ENCODE results near the gene R3HDM4.

The R3HDM4 gene

DNA sequence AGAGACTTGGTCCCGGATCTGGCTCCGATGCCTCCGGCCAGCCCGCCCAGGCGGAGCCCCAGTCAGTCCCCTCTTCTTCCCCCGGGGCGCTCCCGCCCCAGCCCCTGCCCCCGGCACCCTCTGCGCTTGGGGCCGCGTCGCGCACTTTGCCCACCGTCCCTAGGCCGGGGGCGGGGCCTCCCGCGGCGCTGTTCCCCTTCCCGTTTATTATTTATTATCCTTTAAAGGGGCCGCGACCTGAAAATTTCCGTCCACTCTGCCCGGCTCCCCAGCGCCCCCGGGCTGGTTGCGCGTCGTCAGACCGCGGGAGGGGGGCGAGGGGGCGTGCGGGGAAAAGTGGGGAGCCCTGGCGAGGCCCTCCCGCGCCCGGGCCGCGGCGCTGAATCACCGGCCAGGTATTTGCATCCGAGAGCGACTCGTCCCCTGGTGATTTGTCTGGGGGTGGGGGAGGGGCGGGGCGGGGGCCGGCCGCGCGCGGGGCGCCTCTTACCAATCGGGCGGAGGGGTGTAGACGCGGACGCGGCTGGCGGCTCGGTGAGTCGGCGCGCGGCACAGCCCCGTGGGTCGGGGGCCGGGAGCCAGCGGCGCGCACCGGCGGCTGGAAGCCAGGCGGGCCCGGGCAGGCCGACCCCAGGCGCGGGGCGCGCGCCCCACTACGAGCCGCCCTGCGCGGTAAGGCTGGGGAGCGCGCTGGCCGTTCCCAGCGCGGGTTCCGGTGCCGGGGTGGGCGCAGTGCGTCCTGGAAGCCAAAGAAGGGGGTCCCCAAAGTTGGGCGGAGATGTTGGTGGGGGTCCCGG lies 12.7 kb upstream of the R3HDM4 start, which contains the start of gene ARID3A:
TSS of gene ARID3A (plus strand) at position 510 of the 797 bp plus-strand sequence. CDS start 3,494 bp downstream, outside the sequence.
- peak within 1 kb of the TSS; percentile 73 for H3K4me3 ChIP-seq (ENCODE audit: low read depth, low read length)
- DNase-seq (ENCODE audit: low read depth), result peak; percentile 92
- TF ChIP-seq MYC (IDR thresholded peaks at IDR 0.05; ENCODE audit: low read depth, low read length) (no peak; the same call in 1 of the 2 replicates), POLR2A (IDR thresholded peaks at IDR 0.05; ENCODE audit: extremely low read depth, insufficient read length) (no peak)
- TF ChIP-seq, protein P1, sequence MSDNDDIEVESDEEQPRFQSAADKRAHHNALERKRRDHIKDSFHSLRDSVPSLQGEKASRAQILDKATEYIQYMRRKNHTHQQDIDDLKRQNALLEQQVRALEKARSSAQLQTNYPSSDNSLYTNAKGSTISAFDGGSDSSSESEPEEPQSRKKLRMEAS (IDR thresholded peaks at IDR 0.05; ENCODE audit: low read depth, low read length), result no peak
- TF ChIP-seq, protein P2, sequence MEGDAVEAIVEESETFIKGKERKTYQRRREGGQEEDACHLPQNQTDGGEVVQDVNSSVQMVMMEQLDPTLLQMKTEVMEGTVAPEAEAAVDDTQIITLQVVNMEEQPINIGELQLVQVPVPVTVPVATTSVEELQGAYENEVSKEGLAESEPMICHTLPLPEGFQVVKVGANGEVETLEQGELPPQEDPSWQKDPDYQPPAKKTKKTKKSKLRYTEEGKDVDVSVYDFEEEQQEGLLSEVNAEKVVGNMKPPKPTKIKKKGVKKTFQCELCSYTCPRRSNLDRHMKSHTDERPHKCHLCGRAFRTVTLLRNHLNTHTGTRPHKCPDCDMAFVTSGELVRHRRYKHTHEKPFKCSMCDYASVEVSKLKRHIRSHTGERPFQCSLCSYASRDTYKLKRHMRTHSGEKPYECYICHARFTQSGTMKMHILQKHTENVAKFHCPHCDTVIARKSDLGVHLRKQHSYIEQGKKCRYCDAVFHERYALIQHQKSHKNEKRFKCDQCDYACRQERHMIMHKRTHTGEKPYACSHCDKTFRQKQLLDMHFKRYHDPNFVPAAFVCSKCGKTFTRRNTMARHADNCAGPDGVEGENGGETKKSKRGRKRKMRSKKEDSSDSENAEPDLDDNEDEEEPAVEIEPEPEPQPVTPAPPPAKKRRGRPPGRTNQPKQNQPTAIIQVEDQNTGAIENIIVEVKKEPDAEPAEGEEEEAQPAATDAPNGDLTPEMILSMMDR (IDR thresholded peaks at IDR 0.05; ENCODE audit: low read depth, low read length), result no peak

DNA sequence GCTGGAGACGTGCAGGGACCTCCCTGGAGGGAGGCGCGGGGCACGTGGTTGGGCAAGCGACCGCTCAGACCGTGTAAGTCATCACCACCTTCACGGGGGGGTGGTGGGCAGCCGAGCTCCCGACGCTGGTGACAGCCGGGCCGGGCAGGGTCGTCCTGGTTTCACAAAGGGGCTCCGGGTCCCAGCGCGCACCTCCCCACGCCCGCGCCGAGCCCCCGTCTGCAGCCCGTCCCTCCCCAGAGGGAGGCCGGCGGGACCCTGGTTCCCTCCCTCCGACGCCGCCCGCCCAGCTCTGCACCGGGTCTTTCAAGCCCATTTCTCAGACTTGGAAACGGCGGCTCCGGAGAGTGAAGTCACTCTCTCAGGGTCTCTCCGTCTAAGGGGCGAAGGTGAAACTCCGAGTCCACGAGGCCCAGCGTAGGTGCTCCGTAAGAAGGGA lies 12.1 kb upstream of the R3HDM4 start:
- TF ChIP-seq MYC (IDR thresholded peaks at IDR 0.05; ENCODE audit: low read depth, low read length) (peak; percentile 57; the same call in 1 of the 2 replicates), POLR2A (IDR thresholded peaks at IDR 0.05; ENCODE audit: extremely low read depth, insufficient read length) (no peak)
- TF ChIP-seq, protein P1 (IDR thresholded peaks at IDR 0.05; ENCODE audit: low read depth, low read length), result peak; percentile 88
- TF ChIP-seq, protein P2 (IDR thresholded peaks at IDR 0.05; ENCODE audit: low read depth, low read length), result no peak
- peak; percentile 78 for DNase-seq (ENCODE audit: low read depth)

DNA sequence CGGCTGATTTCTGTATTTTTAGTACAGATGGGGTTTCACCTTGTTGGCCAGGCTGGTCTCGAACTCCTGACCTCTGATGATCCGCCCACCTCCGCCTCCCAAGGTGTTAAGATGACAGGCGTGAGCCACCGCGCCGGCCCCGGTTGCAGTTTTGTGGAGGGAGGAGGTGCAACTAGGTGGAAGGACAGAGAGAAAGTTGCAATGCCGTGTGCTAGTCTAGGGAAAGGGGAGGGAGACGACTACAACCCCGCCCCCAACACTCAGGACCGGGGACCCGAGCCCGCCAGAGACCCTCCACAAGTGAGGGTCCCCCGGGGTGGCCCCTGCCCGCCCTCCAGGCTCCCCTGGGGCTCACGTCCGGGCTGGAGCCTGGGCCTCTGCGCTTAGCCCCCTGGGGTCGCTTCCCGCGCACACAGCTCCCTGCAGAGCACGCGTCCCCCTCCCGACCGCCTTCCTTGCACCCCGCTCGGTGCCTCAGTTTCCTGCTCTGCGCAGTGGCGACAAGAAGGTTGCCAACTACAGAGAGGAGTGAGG lies 11.6 kb upstream of the R3HDM4 start:
- peak overlapping the region; percentile 63 for H3K4me3 ChIP-seq (ENCODE audit: low read depth, low read length)
- TF ChIP-seq, protein P1 (IDR thresholded peaks at IDR 0.05; ENCODE audit: low read depth, low read length), result no peak
- DNase-seq (ENCODE audit: low read depth), result peak; percentile 55

More for the DNA sequence above, 12.1 kb upstream of the R3HDM4 start:
- peak overlapping the region; percentile 63 for H3K4me3 ChIP-seq (ENCODE audit: low read depth, low read length)

DNA sequence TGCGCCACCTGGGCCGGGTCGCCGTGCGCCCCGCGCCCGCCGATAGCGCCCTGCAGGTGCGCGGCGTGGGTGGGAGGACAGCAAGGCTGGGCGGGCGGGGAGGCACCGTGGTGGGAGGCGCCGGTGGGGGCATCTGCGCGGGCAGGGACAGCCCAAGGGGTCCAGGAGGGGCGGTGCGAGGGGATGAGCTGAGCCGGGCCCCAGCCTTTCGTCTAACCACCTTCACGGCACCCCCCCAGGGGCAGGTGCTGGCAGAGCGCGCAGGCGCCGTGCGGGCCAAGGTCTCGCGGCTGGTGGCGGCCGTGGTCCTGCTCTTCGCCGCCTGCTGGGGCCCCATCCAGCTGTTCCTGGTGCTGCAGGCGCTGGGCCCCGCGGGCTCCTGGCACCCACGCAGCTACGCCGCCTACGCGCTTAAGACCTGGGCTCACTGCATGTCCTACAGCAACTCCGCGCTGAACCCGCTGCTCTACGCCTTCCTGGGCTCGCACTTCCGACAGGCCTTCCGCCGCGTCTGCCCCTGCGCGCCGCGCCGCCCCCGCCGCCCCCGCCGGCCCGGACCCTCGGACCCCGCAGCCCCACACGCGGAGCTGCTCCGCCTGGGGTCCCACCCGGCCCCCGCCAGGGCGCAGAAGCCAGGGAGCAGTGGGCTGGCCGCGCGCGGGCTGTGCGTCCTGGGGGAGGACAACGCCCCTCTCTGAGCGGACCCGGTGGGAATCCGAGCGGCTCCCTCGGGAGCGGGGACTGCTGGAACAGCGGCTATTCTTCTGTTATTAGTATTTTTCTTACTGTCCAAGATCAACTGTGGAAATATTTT lies 7.2 kb upstream of the R3HDM4 start:
- TF ChIP-seq MYC (IDR thresholded peaks at IDR 0.05; ENCODE audit: low read depth, low read length) (no peak), POLR2A (IDR thresholded peaks at IDR 0.05; ENCODE audit: extremely low read depth, insufficient read length) (no peak)
- TF ChIP-seq, protein P1 (IDR thresholded peaks at IDR 0.05; ENCODE audit: low read depth, low read length), result no peak
- TF ChIP-seq, protein P2 (IDR thresholded peaks at IDR 0.05; ENCODE audit: low read depth, low read length), result no peak
- no peak overlapping the region for H3K4me3 ChIP-seq (ENCODE audit: low read depth, low read length)
- peak; percentile 68 for DNase-seq (ENCODE audit: low read depth)

DNA sequence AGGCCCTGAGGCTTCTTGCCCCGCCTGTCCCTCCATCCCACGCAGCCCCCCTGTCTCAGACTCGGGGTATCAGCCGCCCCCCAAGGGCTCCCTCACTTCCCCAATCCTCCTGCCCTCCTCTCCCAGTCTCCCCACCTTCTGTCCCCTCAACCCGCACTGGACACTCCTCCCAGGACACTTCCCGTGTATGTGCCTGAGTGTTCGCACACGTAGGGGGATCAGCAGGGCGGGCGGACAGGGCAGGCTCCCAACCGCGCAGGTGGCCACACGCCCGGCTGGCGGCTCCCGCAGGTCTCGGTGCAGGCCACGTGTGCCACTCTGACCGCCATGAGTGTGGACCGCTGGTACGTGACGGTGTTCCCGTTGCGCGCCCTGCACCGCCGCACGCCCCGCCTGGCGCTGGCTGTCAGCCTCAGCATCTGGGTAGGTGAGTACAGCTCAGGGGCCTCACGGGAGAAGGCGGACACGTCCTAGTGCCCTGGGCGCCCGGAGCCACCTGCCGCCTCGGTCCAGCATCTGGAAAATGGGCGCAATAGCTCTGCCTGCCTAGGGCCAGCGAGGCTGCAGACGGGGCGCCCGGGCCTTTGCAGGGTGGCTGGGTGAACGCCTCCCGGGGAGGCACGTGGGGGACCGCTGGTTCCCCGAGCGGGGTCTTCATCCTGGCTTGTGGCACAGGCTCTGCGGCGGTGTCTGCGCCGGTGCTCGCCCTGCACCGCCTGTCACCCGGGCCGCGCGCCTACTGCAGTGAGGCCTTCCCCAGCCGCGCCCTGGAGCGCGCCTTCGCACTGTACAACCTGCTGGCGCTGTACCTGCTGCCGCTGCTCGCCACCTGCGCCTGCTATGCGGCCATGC lies 6.4 kb upstream of the R3HDM4 start:
- DNase-seq (ENCODE audit: low read depth), result no peak
- no peak overlapping the region for H3K4me3 ChIP-seq (ENCODE audit: low read depth, low read length)
- TF ChIP-seq, protein P2 (IDR thresholded peaks at IDR 0.05; ENCODE audit: low read depth, low read length), result no peak

All from NB4 (cell line).